Measurements from ENCODE around the gene ANKRD33B.

GRCh38 chr5:10648806-10649665 lies 85.2 kb downstream of the ANKRD33B start:
- TF ChIP-seq CTCF (IDR thresholded peaks at IDR 0.05 in 8 of 11, conservative IDR thresholded peaks at IDR 0.05 in 3 of 11) (no peak), POLR2A (IDR thresholded peaks at IDR 0.05) (no peak), POLR2AphosphoS5 (IDR thresholded peaks at IDR 0.05) (no peak)
